Naive thymus-derived CD4-positive, alpha-beta T cell (primary cell): Measurements from ENCODE around the gene HPF1. TPM values are rescaled to one million over a fixed set of nuclear protein-coding genes. Genes with fewer than 3 reads are reported as not detected.
"Not testable (repeated sequence)": the region's sequence is repeated elsewhere in the genome, so short reads cannot be mapped to it uniquely, and the experiment has no call there.

Source experiments
- ATAC-seq: fragments of 150-1000 bp; cut with Tn5 transposase; 2 replicates; pipeline ENCODE4 v1.10.0; 2021; ENCODE audit warnings: mild to moderate bottlenecking, moderate library complexity
- CTCF ChIA-PET: fragments of 350-600 bp; sonication (Branson Sonifier 250); formaldehyde crosslinking; loops from one replicate; lab custom pipeline; 2021; ENCODE audit warnings: antibody characterized with exemption; lab: Charles Lee
- POLR2A ChIA-PET: fragments of 350-600 bp; sonication (Branson Sonifier 250); formaldehyde crosslinking; loops from one replicate; lab custom pipeline; 2021; ENCODE audit warnings: antibody characterized with exemption, inconsistent platforms; lab: Charles Lee
- DNase-seq, 9 donors: peaks; one replicate each; pipeline versions ENCODE4 v3.0.0 to v3.0.0-alpha.2; 2020 to 2022; ENCODE audit warnings: mixed read lengths in 1 of 9
- H3K27ac ChIP-seq: one replicate; pipeline ENCODE4 v1.7.0; 2013; ENCODE audit warnings: mild to moderate bottlenecking, low read depth, low read length, moderate library complexity
- H3K27me3 ChIP-seq, 2 donors: one replicate each; pipeline ENCODE4 v1.7.0; 2013; ENCODE audit warnings: low read length in 2 of 2, mild to moderate bottlenecking in 2 of 2, moderate library complexity in 2 of 2; ENCODE audit not compliant: control insufficient read depth in 2 of 2, insufficient read depth in 2 of 2
- H3K36me3 ChIP-seq, 3 experiments: 1 replicate in 2 of 3; 2 replicates in 1 of 3; pipeline ENCODE4 v1.7.0; 2013; ENCODE audit warnings: low read length in 3 of 3, mild to moderate bottlenecking in 3 of 3, moderate library complexity in 1 of 3; ENCODE audit not compliant: insufficient read depth in 3 of 3, control insufficient read depth in 2 of 3
- H3K4me1 ChIP-seq, 2 donors: one replicate each; pipeline ENCODE4 v1.7.0; 2013; ENCODE audit warnings: low read length in 2 of 2, mild to moderate bottlenecking in 2 of 2, moderate library complexity in 1 of 2; ENCODE audit not compliant: control insufficient read depth in 2 of 2, insufficient read depth in 2 of 2
- H3K4me3 ChIP-seq: 2 replicates; pipeline ENCODE4 v1.7.0; 2013; ENCODE audit warnings: mild to moderate bottlenecking, low read length
- H3K9me3 ChIP-seq, 3 experiments: 1 replicate in 2 of 3; 2 replicates in 1 of 3; pipeline ENCODE4 v1.7.0; 2013; ENCODE audit warnings: low read length in 3 of 3; ENCODE audit not compliant: control insufficient read depth in 2 of 3
- H3K27ac Mint-ChIP-seq, 9 donors: one replicate each; pipeline ENCODE4 v1.8.0; 2020 to 2022; ENCODE audit warnings: mixed read lengths in 9 of 9, mild to moderate bottlenecking in 8 of 9, moderate library complexity in 5 of 9, inconsistent platforms in 2 of 9
- H3K27me3 Mint-ChIP-seq, 5 donors: one replicate each; pipeline ENCODE4 v1.8.0; 2021 to 2022; ENCODE audit warnings: mixed read lengths in 5 of 5, mild to moderate bottlenecking in 1 of 5
- H3K36me3 Mint-ChIP-seq, 5 donors: one replicate each; pipeline ENCODE4 v1.8.0; 2020 to 2022; ENCODE audit warnings: mixed read lengths in 5 of 5, mild to moderate bottlenecking in 3 of 5, inconsistent platforms in 1 of 5
- H3K4me1 Mint-ChIP-seq, 7 donors: one replicate each; pipeline ENCODE4 v1.8.0; 2020 to 2022; ENCODE audit warnings: mixed read lengths in 7 of 7, mild to moderate bottlenecking in 3 of 7, inconsistent platforms in 1 of 7
- H3K4me3 Mint-ChIP-seq, 10 donors: one replicate each; pipeline ENCODE4 v1.8.0; 2020 to 2022; ENCODE audit warnings: mild to moderate bottlenecking in 10 of 10, mixed read lengths in 10 of 10, moderate library complexity in 6 of 10, inconsistent platforms in 2 of 10
- H3K9me3 Mint-ChIP-seq, 11 donors: one replicate each; pipeline ENCODE4 v1.8.0; 2020 to 2022; ENCODE audit warnings: mixed read lengths in 11 of 11, mild to moderate bottlenecking in 4 of 11, inconsistent platforms in 1 of 11, moderate library complexity in 1 of 11
- intact Hi-C, 2 donors: fragments of 100-400 bp; cut with micrococcal nuclease; formaldehyde crosslinking; loops; one replicate each; pipeline ENCODE4 v1.15.1; 2023
- polyA plus RNA-seq, 2 donors: library from polyadenylated mRNA; unstranded; fragments of 300-500 nt; fragmentation: Illumina TruSeq; gene quantifications; one replicate each; pipeline ENCODE4 v1.2.3, GENCODE V29; 2021
- total RNA-seq, 6 experiments: library from RNA in 5 of 6; stranded (reverse) in 5 of 6; gene quantifications; 1 replicate in 5 of 6; 2 replicates in 1 of 6; pipeline ENCODE4 v1.2.3 and lab custom pipeline; 2021 to 2026

Gene HPF1
- total and polyA plus RNA-seq, 7 experiments from 2014 or later = 9.9 to 41.6 (median 16.0) TPM

DNA sequence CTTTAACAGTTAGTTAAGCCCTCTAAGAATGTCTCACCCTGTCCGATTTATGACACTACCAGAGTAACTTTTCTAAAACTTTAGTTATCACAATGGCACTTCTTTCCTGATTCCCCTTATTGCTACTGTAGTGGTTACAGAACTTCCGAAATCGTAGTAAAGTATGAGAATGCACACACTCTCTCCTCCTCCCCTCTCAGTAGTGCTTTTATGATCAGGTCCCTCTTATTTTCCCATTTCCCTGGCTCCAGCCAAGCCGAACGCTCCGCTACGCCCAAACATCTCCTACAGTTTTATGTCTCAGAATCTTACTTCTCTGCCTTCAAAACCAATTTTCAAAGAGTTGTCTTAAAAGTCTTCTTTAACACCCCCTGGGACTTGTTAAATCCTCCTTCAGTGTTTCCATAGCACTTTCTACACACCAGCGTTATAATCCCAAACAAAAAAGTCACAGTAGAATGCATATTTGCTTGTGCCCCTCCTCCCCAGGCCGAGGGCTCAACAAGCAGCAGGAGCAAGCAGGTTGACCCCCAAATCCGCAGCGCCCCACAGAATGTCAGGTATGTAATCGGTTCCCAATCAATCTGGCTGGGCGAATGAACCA is 671 bp downstream of the HPF1 start:
- CTCF ChIA-PET = no interaction called here
- Mint-ChIP-seq H3K4me3 (peak overlapping the region; percentile 82 to 92 (median 88)), H3K4me1 (peaks cover 19 to 38% (median 31%) of the 10 kb centered on the region in 7 donors), H3K36me3 (peaks cover 0 to 9% (median 3%) of the 10 kb centered on the region in 5 donors), H3K9me3 (peaks cover 0 to 2% (median 0%) of the 10 kb centered on the region in 11 donors), H3K27me3 (peaks cover 0 to 21% (median 0%) of the 10 kb centered on the region in 5 donors), H3K27ac (peak overlapping the region; percentile 22 to 81 (median 60))
- POLR2A ChIA-PET = interaction anchor here (0.8 kb wide), 1 partner anchor 145 kb away, joined by 3 read pairs; the partner anchor contains the start of gene NEK1
- intact Hi-C loops = loop anchor here (1.0 to 5.0 kb wide), 6 partner anchors 97 to 1440 kb away; partner anchors contain the start of genes CLCN3 (in 2 of the 2), CBR4 (in 1 of the 2), DDX60 (in 1 of the 2) and NEK1 (in 1 of the 2)
- peaks cover 0 to 8% (median 0%) of the 10 kb centered on the region in 3 experiments for H3K36me3 ChIP-seq
- H3K4me1 ChIP-seq = peaks cover 0 to 7% of the 10 kb centered on the region in 2 donors
- H3K27ac ChIP-seq = peak overlapping the region; percentile 66
- H3K4me3 ChIP-seq = peak overlapping the region; percentile 83
- DNase-seq (peak in 1 of 9 donors; percentile 7), ATAC-seq (no peak)
- no peaks in the 10 kb centered on the region for H3K9me3 ChIP-seq
- no peaks in the 10 kb centered on the region for H3K27me3 ChIP-seq

DNA sequence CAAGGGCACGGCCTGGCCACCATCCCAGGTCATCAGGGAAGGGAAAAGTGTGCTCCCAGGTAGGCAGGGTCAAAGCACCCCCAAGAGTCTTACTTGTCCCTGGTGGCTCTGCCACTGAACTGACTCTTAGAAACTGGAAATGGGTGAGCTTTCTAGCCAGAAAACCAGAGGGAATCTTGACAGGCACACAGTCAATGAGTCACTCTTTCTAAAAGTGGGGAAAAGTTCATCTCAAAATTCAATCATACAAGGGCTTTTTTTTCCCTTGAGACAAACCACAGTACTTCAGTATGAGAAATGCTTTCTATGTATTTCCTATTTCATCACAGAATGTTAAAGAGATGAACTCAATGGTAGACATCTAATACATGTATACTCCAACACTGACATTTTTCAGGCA is 12.5 kb downstream of the HPF1 start:
- DNase-seq (no peak), ATAC-seq (no peak)
- Histone ChIP-seq H3K27me3 (no peaks in the 10 kb centered on the region), H3K9me3 (no peaks in the 10 kb centered on the region), H3K27ac (no peak overlapping the region), H3K36me3 (peaks cover 0 to 20% (median 2%) of the 10 kb centered on the region in 3 experiments), H3K4me3 (no peak overlapping the region), H3K4me1 (no peaks in the 10 kb centered on the region)
- Mint-ChIP-seq H3K36me3 (peaks cover 0 to 50% (median 12%) of the 10 kb centered on the region in 5 donors), H3K4me3 (no peak overlapping the region), H3K4me1 (peaks cover 0 to 3% (median 0%) of the 10 kb centered on the region in 7 donors), H3K9me3 (no peaks in the 10 kb centered on the region), H3K27ac (no peak overlapping the region), H3K27me3 (no peaks in the 10 kb centered on the region)
- intact Hi-C loops = no loop called here
- POLR2A ChIA-PET = no interaction called here
- CTCF ChIA-PET = no interaction called here

DNA sequence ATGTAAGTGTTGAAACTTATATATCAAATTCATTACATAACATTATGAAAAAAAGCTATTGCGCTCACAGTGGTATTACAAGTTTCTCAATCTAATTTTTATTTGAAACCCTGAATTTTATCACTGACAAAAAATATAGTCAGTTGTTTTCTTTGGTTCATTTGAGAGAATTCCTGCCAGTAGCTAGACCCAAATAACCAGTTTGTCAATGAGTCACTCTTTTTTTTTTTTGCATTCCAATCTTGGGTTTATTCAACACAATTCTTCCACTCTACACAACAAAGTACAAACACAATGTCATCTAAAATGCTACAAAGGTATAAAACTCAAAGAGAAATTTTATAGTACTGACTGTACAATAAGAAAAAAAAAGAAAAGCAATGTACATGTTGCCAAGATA is 13.1 kb downstream of the HPF1 start:
- no peaks in the 10 kb centered on the region for H3K4me1 Mint-ChIP-seq

DNA sequence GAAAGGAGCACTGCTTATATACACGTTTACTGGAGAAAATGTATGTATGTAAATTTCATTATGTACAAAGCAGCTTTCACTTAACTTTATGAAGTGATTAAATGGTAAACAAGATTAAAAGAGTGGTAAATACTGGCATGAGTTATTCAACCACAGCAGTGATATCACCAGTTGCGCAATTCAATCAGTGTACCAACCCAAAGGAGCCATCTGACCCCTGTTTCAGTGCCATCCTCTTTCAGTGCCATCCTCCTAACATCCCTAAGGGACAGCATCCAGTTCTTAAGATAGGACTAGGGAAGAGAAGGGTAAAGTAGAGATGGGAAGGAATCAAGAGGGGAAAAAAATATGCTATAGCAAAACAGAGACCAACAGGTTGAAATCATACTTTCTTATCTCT is 16.2 kb downstream of the HPF1 start:
- Mint-ChIP-seq H3K27ac (no peak overlapping the region), H3K9me3 (no peaks in the 10 kb centered on the region), H3K4me3 (no peak overlapping the region), H3K4me1 (no peaks in the 10 kb centered on the region), H3K27me3 (no peaks in the 10 kb centered on the region), H3K36me3 (peaks cover 3 to 60% (median 21%) of the 10 kb centered on the region in 5 donors)
- Histone ChIP-seq H3K27me3 (no peaks in the 10 kb centered on the region), H3K36me3 (peaks cover 0 to 6% (median 0%) of the 10 kb centered on the region in 3 experiments), H3K4me1 (no peaks in the 10 kb centered on the region), H3K27ac (no peak overlapping the region), H3K9me3 (no peaks in the 10 kb centered on the region), H3K4me3 (no peak overlapping the region)
- ChIA-PET POLR2A (no interaction called here), CTCF (no interaction called here)
- intact Hi-C loops = no loop called here
- no peak for ATAC-seq
- no peak for DNase-seq

More for the DNA sequence above, 13.1 kb downstream of the HPF1 start:
- CTCF ChIA-PET = no interaction called here
- H3K9me3 ChIP-seq = no peaks in the 10 kb centered on the region
- no peak overlapping the region for H3K4me3 ChIP-seq
- POLR2A ChIA-PET = no interaction called here
- H3K36me3 Mint-ChIP-seq = peaks cover under 1 to 48% (median 11%) of the 10 kb centered on the region in 5 donors
- H3K27ac ChIP-seq = no peak overlapping the region
- no peaks in the 10 kb centered on the region for H3K4me1 ChIP-seq
- no peaks in the 10 kb centered on the region for H3K27me3 ChIP-seq
- H3K36me3 ChIP-seq = peaks cover 0 to 13% (median 0%) of the 10 kb centered on the region in 3 experiments
- DNase-seq = no peak
- no peaks in the 10 kb centered on the region for H3K9me3 Mint-ChIP-seq
- no peak overlapping the region for H3K27ac Mint-ChIP-seq
- ATAC-seq = no peak
- H3K27me3 Mint-ChIP-seq = no peaks in the 10 kb centered on the region
- no peak overlapping the region for H3K4me3 Mint-ChIP-seq
- intact Hi-C loops = no loop called here

DNA sequence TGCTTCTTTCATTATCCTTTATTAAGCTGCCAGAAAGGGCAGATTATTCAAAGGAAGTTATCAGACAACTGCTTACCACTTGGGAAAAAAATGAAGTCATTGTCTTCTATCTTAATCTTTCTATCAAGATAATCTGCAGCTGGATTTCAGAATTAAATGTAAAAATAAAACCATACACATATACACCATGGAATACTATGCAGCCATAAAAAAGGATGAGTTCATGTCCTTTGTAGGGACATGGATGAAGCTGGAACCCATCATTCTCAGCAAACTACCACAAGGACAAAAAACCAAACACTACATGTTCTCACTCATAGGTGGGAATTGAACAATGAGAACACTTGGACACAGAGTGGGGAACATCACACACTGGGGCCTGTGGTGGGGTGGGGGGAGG is 19.1 kb downstream of the HPF1 start:
- peaks cover 7 to 66% (median 31%) of the 10 kb centered on the region in 5 donors for H3K36me3 Mint-ChIP-seq
- H3K27ac Mint-ChIP-seq = peak overlapping the region in 1 of 9 donors; percentile 5
- CTCF ChIA-PET, H3K4me1 Mint-ChIP-seq, H3K27me3 Mint-ChIP-seq, H3K4me3 ChIP-seq, ATAC-seq, DNase-seq, H3K27me3 ChIP-seq, H3K4me3 Mint-ChIP-seq, H3K9me3 ChIP-seq, POLR2A ChIA-PET, H3K27ac ChIP-seq, H3K9me3 Mint-ChIP-seq, H3K4me1 ChIP-seq, intact Hi-C loops: not testable (repeated sequence)
- H3K36me3 ChIP-seq = peaks cover 0 to 17% (median 0%) of the 10 kb centered on the region in 3 experiments

DNA sequence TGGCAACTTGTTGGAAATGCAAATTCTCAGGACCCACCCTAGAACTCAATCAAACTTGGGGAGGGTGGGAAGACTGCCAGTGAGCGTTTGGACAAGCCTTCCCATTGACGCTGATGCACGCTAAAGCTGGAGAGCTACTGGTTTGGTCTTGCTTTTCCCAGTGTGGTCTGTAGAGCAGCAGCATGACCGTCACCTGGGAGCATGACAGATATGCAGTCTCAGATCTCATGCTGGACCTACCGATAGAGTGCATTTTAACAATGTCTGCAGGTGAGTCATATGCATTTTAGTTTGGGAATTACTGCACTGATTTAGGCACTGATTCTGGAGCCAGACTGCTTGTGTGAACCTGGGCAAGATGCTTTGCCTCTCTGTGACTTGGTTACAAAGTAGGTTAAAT is 27.2 kb downstream of the HPF1 start:
- no peaks in the 10 kb centered on the region for H3K9me3 ChIP-seq
- H3K4me1 Mint-ChIP-seq = peaks cover 0 to 3% (median 0%) of the 10 kb centered on the region in 7 donors
- no peak overlapping the region for H3K27ac Mint-ChIP-seq
- CTCF ChIA-PET = interaction anchor here (2.0 kb wide), 1 partner anchor 118 kb away, joined by 5 read pairs; the partner anchor contains the start of gene NEK1
- H3K36me3 ChIP-seq = peaks cover 0 to 24% (median 0%) of the 10 kb centered on the region in 3 experiments
- no peaks in the 10 kb centered on the region for H3K9me3 Mint-ChIP-seq
- H3K27ac ChIP-seq = no peak overlapping the region
- ATAC-seq = no peak
- no peak overlapping the region for H3K4me3 Mint-ChIP-seq
- no peak overlapping the region for H3K4me3 ChIP-seq
- H3K36me3 Mint-ChIP-seq = peaks cover 3 to 36% (median 17%) of the 10 kb centered on the region in 5 donors
- no peak for DNase-seq
- intact Hi-C loops = no loop called here
- POLR2A ChIA-PET = no interaction called here
- H3K27me3 Mint-ChIP-seq = no peaks in the 10 kb centered on the region
- H3K27me3 ChIP-seq = no peaks in the 10 kb centered on the region
- no peaks in the 10 kb centered on the region for H3K4me1 ChIP-seq
